Urothelium cell line (cell line): ENCODE data around the gene MSI2.

Experiments
- DNase-seq: peaks from one replicate; pipeline ENCODE4 v3.0.0; 2011; ENCODE audit warnings: low spot score, mixed read lengths
- FAIRE-seq: peaks from 2 replicates; lab custom pipeline; 2011; peaks lifted over from hg19 to GRCh38; lab: Jason Lieb, UNC

MSI2 gene

GRCh38 chr17:57448759-57449283, 192.5 kb downstream of the MSI2 start:
- no peak for DNase-seq
- no peak for FAIRE-seq

- FAIRE-seq = no peak
- DNase-seq = no peak
Observed at GRCh38 chr17:57451191-57451590, 194.9 kb downstream of the MSI2 start.

- DNase-seq (no peak), FAIRE-seq (no peak)
Observed at GRCh38 chr17:57451643-57452042, 195.3 kb downstream of the MSI2 start.

- DNase-seq (no peak), FAIRE-seq (no peak)
Observed at GRCh38 chr17:57453841-57454425, 197.6 kb downstream of the MSI2 start.

GRCh38 chr17:57454729-57455062, 198.4 kb downstream of the MSI2 start:
- FAIRE-seq = no peak

GRCh38 chr17:57455063-57455914, 199.0 kb downstream of the MSI2 start:
- DNase-seq (no peak), FAIRE-seq (no peak)

More at GRCh38 chr17:57454729-57455062, 198.4 kb downstream of the MSI2 start:
- DNase-seq = no peak

GRCh38 chr17:57456622-57457021, 200.3 kb downstream of the MSI2 start:
- DNase-seq = no peak
- FAIRE-seq = no peak

- no peak for DNase-seq
- no peak for FAIRE-seq
Observed at GRCh38 chr17:57457188-57457587, 200.9 kb downstream of the MSI2 start.

GRCh38 chr17:57458718-57459285, 202.5 kb downstream of the MSI2 start:
- no peak for FAIRE-seq

GRCh38 chr17:57459286-57459915, 203.1 kb downstream of the MSI2 start:
- DNase-seq (peak; percentile 84), FAIRE-seq (peak; percentile 69)

More at GRCh38 chr17:57458718-57459285, 202.5 kb downstream of the MSI2 start:
- DNase-seq = no peak

- no peak for FAIRE-seq
- no peak for DNase-seq
Observed at GRCh38 chr17:57461082-57461481, 204.8 kb downstream of the MSI2 start.

GRCh38 chr17:57462007-57462579, 205.8 kb downstream of the MSI2 start:
- no peak for DNase-seq
- FAIRE-seq = no peak

- peak; percentile 64 for DNase-seq
- FAIRE-seq = peak; percentile 48
Observed at GRCh38 chr17:57463103-57463885, 207.0 kb downstream of the MSI2 start.

GRCh38 chr17:57464191-57464864, 208.0 kb downstream of the MSI2 start:
- DNase-seq (no peak), FAIRE-seq (no peak)

GRCh38 chr17:57465610-57466009, 209.3 kb downstream of the MSI2 start:
- FAIRE-seq (no peak), DNase-seq (no peak)

GRCh38 chr17:57466017-57466471, 209.7 kb downstream of the MSI2 start:
- no peak for DNase-seq
- FAIRE-seq = no peak

GRCh38 chr17:57466521-57466920, 210.2 kb downstream of the MSI2 start:
- FAIRE-seq = no peak

GRCh38 chr17:57467226-57467625, 210.9 kb downstream of the MSI2 start:
- FAIRE-seq = peak; percentile 81
- no peak for DNase-seq

More at GRCh38 chr17:57466521-57466920, 210.2 kb downstream of the MSI2 start:
- no peak for DNase-seq

- DNase-seq (no peak), FAIRE-seq (no peak)
Observed at GRCh38 chr17:57467801-57468200, 211.5 kb downstream of the MSI2 start.
